Adrenal gland (tissue), 12 donors: ENCODE measurements around the gene LAMB2. TPM values are rescaled to one million over a fixed set of nuclear protein-coding genes. Genes with fewer than 3 reads are reported as not detected.

Experiments
- DNase-seq, 7 donors: peaks; one replicate each; pipeline ENCODE4 v3.0.0-alpha.2; 2019 to 2020
- H3K27ac ChIP-seq, 5 donors: fragments of 200-600 bp; sonication (generic) in 4 of 5; 1 replicate in 3 of 5; 2 replicates in 2 of 5; pipeline versions ENCODE4 v1.5.1 to v1.8.0; 2016 to 2020; ENCODE audit warnings: mild to moderate bottlenecking in 1 of 5
- H3K27me3 ChIP-seq: fragments of 200-600 bp; 2 replicates; pipeline ENCODE4 v1.8.0; 2021
- H3K36me3 ChIP-seq, 2 donors: fragments of 200-600 bp; replicated peaks in 1 of 2; 1 replicate in 1 of 2; 2 replicates in 1 of 2; pipeline versions ENCODE4 v1.5.1 to v1.8.0; 2018 to 2022
- H3K4me1 ChIP-seq, 2 donors: fragments of 200-600 bp; replicated peaks in 1 of 2; 1 replicate in 1 of 2; 2 replicates in 1 of 2; pipeline versions ENCODE4 v1.5.1 to v1.8.0; 2018 to 2021
- H3K4me3 ChIP-seq, 4 donors: fragments of 200-600 bp; sonication (generic) in 3 of 4; one replicate each; pipeline ENCODE4 v1.5.1; 2016 to 2018
- H3K9me3 ChIP-seq, 3 donors: fragments of 200-600 bp; sonication (generic) in 1 of 3; replicated peaks in 1 of 3; 1 replicate in 2 of 3; 2 replicates in 1 of 3; pipeline versions ENCODE4 v1.5.1 to v1.8.0; 2016 to 2021
- CTCF ChIP-seq, 6 experiments: fragments of 450-650 bp in 4 of 6; fragments of 200-600 bp in 2 of 6; sonication (generic) in 1 of 6; IDR thresholded peaks; 1 replicate in 5 of 6; 2 replicates in 1 of 6; pipeline versions ENCODE4 v1.5.1 to v1.8.0; 2016 to 2021; ENCODE audit warnings: antibody characterized with exemption in 6 of 6, mild to moderate bottlenecking in 2 of 6, moderate library complexity in 1 of 6
- POLR2A ChIP-seq, 2 donors: fragments of 450-650 bp; IDR thresholded peaks; one replicate each; pipeline ENCODE4 v1.6.1; 2017; ENCODE audit warnings: antibody characterized with exemption in 2 of 2, mild to moderate bottlenecking in 2 of 2, moderate library complexity in 1 of 2
- WGBS, 4 donors: extraction: QIAGEN DNeasy Blood & Tissue Kit in 2 of 4; methylation state at CpG; one replicate each; pipeline versions ENCODE4 v1.1.5 to v1.1.7; 2013 to 2017; 5-methylcytosine and 5-hydroxymethylcytosine counted together
- intact Hi-C, 2 donors: fragments of 100-400 bp; cut with DNase I; formaldehyde crosslinking; loops; one replicate each; pipeline versions ENCODE4 v1.14.1 to v1.15.0; 2022 to 2023
- polyA plus RNA-seq, 3 donors: library from polyadenylated mRNA; stranded (reverse); fragments of 200-250 nt in 2 of 3; fragments of 350-450 nt in 1 of 3; fragmentation: Illumina TruSeq in 1 of 3; extraction: RNeasy Lipid Tissue Mini Kit (QIAGEN cat#74804) in 1 of 3; gene quantifications; one replicate each; pipeline ENCODE4 v1.2.3, GENCODE V29; 2013 to 2014
- total RNA-seq, 9 donors: library from RNA; depleted of rRNA in 4 of 9; stranded (reverse); fragments of >200 nt in 4 of 9; fragments of 120-200 nt in 1 of 9; fragmentation: NEBNext Ultra II Directional in 1 of 9; extraction: Animal tissue kit (Norgen Biotek cat#: 25700) in 1 of 9; gene quantifications; one replicate each; pipeline versions ENCODE4 v1.1.0 to v1.2.4, GENCODE V29; 2013 to 2023
- donor health status: healthy with polysubstance abuse.
- donor health status: Bipolar disorder and iron deficiency.
- donor health status: DM: yes; HTN: yes; CAD: no.
- donor health status: DM: no; HTN: no; CAD: no.
- donor health status: DM: no; HTN: no; CAD: no.
- donor health status: DM: yes; HTN: yes; CAD: no.

The LAMB2 gene
- total and polyA plus RNA-seq, 12 donors: 275 to 1,805 (median 859) TPM

GRCh38 chr3:49158103-49158709 is 25.4 kb upstream of the LAMB2 start:
- intact Hi-C loops: no loop called here
- Histone ChIP-seq H3K36me3 (peaks cover 0 to 5% of the 10 kb centered on the region in 2 donors), H3K4me1 (peaks cover 3 to 5% of the 10 kb centered on the region in 2 donors), H3K4me3 (no peak overlapping the region), H3K9me3 (no peaks in the 10 kb centered on the region), H3K27ac (no peak overlapping the region), H3K27me3 (no peaks in the 10 kb centered on the region)
- peak in 3 of 7 donors; percentile 43 to 67 (median 61) for DNase-seq
- peak in 4 of 6 experiments; percentile 17 to 47 (median 38) for TF ChIP-seq CTCF (IDR thresholded peaks at IDR 0.05)
- no peak for TF ChIP-seq POLR2A (IDR thresholded peaks at IDR 0.05)
- WGBS, 4 donors: 70 to 78% (median 77%) methylated on average over 4 to 5 of the region's 5 CpGs

- H3K9me3 ChIP-seq: no peaks in the 10 kb centered on the region
- H3K27me3 ChIP-seq: no peaks in the 10 kb centered on the region
- no peaks in the 10 kb centered on the region for H3K4me1 ChIP-seq
- no peaks in the 10 kb centered on the region for H3K36me3 ChIP-seq
- no peak for DNase-seq
- H3K4me3 ChIP-seq: no peak overlapping the region
- TF ChIP-seq POLR2A (IDR thresholded peaks at IDR 0.05) (no peak), CTCF (IDR thresholded peaks at IDR 0.05) (no peak)
- H3K27ac ChIP-seq: no peak overlapping the region
- 49 to 67% (median 61%) methylated on average over 1 of the region's 1 CpG for WGBS, 4 donors
- intact Hi-C loops: no loop called here
Measured at GRCh38 chr3:49157289-49157688, 24.4 kb upstream of the LAMB2 start.

GRCh38 chr3:49153349-49153912 is 20.6 kb upstream of the LAMB2 start:
- Histone ChIP-seq H3K27me3 (no peaks in the 10 kb centered on the region), H3K4me1 (no peaks in the 10 kb centered on the region), H3K27ac (no peak overlapping the region), H3K36me3 (no peaks in the 10 kb centered on the region), H3K4me3 (no peak overlapping the region), H3K9me3 (no peaks in the 10 kb centered on the region)
- 81 to 85% (median 84%) methylated on average over 3 of the region's 3 CpGs for WGBS, 4 donors
- TF ChIP-seq POLR2A (IDR thresholded peaks at IDR 0.05): no peak
- TF ChIP-seq CTCF (IDR thresholded peaks at IDR 0.05): no peak
- intact Hi-C loops: no loop called here
- DNase-seq: no peak

- Histone ChIP-seq H3K27me3 (no peaks in the 10 kb centered on the region), H3K27ac (no peak overlapping the region), H3K4me3 (no peak overlapping the region), H3K36me3 (no peaks in the 10 kb centered on the region), H3K4me1 (no peaks in the 10 kb centered on the region), H3K9me3 (no peaks in the 10 kb centered on the region)
- intact Hi-C loops: no loop called here
- TF ChIP-seq CTCF (IDR thresholded peaks at IDR 0.05): no peak
- TF ChIP-seq POLR2A (IDR thresholded peaks at IDR 0.05): no peak
- DNase-seq: no peak
- WGBS, 4 donors: 76 to 100% (median 90%) methylated on average over 2 of the region's 2 CpGs
Measured at GRCh38 chr3:49151610-49152009, 18.8 kb upstream of the LAMB2 start.
